T-helper 2 cell treated with Interferon-gamma antibody and Interleukin-4, amounts not matched to agents 5 μg/mL and 100 μg/mL, for 36 hours (primary cell): Measurements from ENCODE around the gene RPS2.

Experiments
- DNase-seq: peaks from one replicate; pipeline ENCODE4 v3.0.0; 2021; ENCODE audit warnings: low spot score
- H3K27ac Mint-ChIP-seq: one replicate; pipeline ENCODE4 v1.8.0; 2021; ENCODE audit warnings: mild to moderate bottlenecking, mixed read lengths
- H3K27me3 Mint-ChIP-seq: one replicate; pipeline ENCODE4 v1.8.0; 2021; ENCODE audit warnings: low read depth, mixed read lengths
- H3K36me3 Mint-ChIP-seq: one replicate; pipeline ENCODE4 v1.8.0; 2021; ENCODE audit warnings: low read depth, mixed read lengths
- H3K4me1 Mint-ChIP-seq: one replicate; pipeline ENCODE4 v1.8.0; 2021; ENCODE audit warnings: low read depth, mixed read lengths
- H3K4me3 Mint-ChIP-seq: one replicate; pipeline ENCODE4 v1.8.0; 2022; ENCODE audit warnings: mild to moderate bottlenecking, moderate library complexity, mixed read lengths
- H3K9me3 Mint-ChIP-seq: one replicate; pipeline ENCODE4 v1.8.0; 2021; ENCODE audit warnings: mixed read lengths

RPS2 gene

DNA sequence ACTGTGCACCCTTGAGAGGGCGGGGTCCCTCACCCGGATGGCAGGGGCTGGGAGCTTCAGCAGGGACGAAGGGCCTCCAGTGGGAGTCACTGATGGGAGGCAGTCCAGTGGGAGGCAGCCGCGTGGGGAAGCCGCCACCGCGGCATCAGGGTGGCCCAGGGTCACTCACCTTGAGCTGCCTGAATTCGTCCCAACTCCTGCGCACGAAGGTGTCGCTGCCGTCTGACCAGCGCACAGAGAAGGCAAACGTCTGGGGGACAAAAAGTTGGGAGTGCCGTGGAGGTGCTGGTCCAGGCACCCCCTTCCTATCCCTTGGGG, 16.1 kb upstream of the RPS2 start:
- H3K4me1 Mint-ChIP-seq: peaks cover 12% of the 10 kb centered on the region
- DNase-seq: no peak
- peaks cover 30% of the 10 kb centered on the region for H3K27me3 Mint-ChIP-seq
- H3K27ac Mint-ChIP-seq: no peak overlapping the region
- no peak overlapping the region for H3K4me3 Mint-ChIP-seq
- no peaks in the 10 kb centered on the region for H3K9me3 Mint-ChIP-seq
- peaks cover 7% of the 10 kb centered on the region for H3K36me3 Mint-ChIP-seq

DNA sequence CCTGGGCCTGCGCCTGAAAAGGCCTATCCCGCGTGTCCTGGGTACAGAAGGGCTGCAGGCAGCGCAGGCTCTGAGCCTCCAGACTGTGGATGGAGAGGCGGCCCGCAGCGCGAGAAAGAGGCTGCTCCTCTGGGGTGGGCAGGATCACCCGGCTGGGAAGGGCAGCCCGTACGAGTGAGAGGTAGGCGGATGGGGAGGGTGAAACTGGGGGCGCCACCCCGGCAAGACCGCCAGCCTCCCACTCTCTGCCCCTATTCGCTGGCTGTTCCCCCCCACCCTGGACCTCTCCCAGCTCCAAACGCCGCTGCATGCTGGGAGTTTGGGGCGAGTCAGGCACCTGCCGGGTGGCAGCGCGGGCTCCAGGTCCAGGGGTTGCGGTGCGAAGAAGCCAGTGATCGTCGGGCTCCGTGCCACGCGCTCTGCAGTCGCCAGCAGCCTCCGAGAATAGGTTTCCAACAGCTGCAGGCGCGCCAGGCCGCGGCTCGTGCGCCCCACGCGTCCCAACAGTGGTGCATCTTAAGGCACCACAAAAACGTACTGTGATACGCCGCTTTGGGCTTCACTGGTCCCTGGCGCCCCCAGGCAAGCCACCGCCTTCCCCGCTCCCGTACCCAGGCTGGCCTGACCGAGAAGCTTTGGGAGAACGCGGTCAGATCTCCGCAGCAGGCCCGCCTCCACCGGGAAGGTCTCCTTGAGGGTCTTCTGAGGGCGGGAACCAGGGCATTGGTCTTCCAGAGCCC, 15.6 kb upstream of the RPS2 start:
- no peaks in the 10 kb centered on the region for H3K9me3 Mint-ChIP-seq

GRCh38 chr16:1979271-1980029, 14.8 kb upstream of the RPS2 start:
- Mint-ChIP-seq H3K4me3 (no peak overlapping the region), H3K27me3 (peaks cover 30% of the 10 kb centered on the region), H3K27ac (no peak overlapping the region), H3K9me3 (no peaks in the 10 kb centered on the region), H3K36me3 (peaks cover 6% of the 10 kb centered on the region), H3K4me1 (peaks cover 4% of the 10 kb centered on the region)
- no peak for DNase-seq

More for the DNA sequence above, 15.6 kb upstream of the RPS2 start:
- Mint-ChIP-seq H3K4me1 (peaks cover 9% of the 10 kb centered on the region), H3K36me3 (peaks cover 7% of the 10 kb centered on the region), H3K4me3 (no peak overlapping the region), H3K27ac (no peak overlapping the region), H3K27me3 (peaks cover 30% of the 10 kb centered on the region)
- DNase-seq: no peak

GRCh38 chr16:1978476-1979120, 14.0 kb upstream of the RPS2 start:
- H3K27ac Mint-ChIP-seq: no peak overlapping the region
- no peak overlapping the region for H3K4me3 Mint-ChIP-seq
- H3K36me3 Mint-ChIP-seq: peaks cover 6% of the 10 kb centered on the region
- H3K4me1 Mint-ChIP-seq: peaks cover 4% of the 10 kb centered on the region
- no peaks in the 10 kb centered on the region for H3K9me3 Mint-ChIP-seq
- H3K27me3 Mint-ChIP-seq: peaks cover 30% of the 10 kb centered on the region
- no peak for DNase-seq

DNA sequence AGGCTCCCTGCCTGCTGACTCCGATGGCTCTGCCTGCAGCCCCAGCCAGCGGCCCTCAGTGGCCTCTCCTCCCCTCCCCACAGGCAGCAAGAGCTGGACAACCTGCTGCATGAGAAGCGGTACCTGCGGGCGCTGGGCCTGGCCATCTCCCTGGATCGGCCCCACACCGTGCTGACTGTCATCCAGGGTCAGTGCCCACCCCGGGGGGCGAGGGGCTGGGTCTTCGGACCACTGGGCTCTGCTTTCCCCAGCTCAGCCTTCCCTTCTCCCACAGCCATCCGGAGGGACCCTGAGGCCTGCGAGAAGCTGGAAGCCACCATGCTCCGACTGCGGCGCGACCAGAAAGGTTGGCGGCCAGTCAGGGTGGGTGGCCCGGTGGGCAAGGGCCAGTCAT, 13.2 kb upstream of the RPS2 start:
- Mint-ChIP-seq H3K4me1 (peaks cover 5% of the 10 kb centered on the region), H3K27ac (no peak overlapping the region), H3K36me3 (peaks cover 6% of the 10 kb centered on the region)

GRCh38 chr16:1976951-1977874, 12.6 kb upstream of the RPS2 start:
- Mint-ChIP-seq H3K4me1 (peaks cover 8% of the 10 kb centered on the region), H3K4me3 (no peak overlapping the region), H3K36me3 (peaks cover 6% of the 10 kb centered on the region), H3K9me3 (no peaks in the 10 kb centered on the region), H3K27ac (no peak overlapping the region), H3K27me3 (peaks cover 19% of the 10 kb centered on the region)
- DNase-seq: no peak

More for the DNA sequence above, 13.2 kb upstream of the RPS2 start:
- H3K9me3 Mint-ChIP-seq: no peaks in the 10 kb centered on the region
- peaks cover 25% of the 10 kb centered on the region for H3K27me3 Mint-ChIP-seq
- H3K4me3 Mint-ChIP-seq: no peak overlapping the region
- DNase-seq: no peak

DNA sequence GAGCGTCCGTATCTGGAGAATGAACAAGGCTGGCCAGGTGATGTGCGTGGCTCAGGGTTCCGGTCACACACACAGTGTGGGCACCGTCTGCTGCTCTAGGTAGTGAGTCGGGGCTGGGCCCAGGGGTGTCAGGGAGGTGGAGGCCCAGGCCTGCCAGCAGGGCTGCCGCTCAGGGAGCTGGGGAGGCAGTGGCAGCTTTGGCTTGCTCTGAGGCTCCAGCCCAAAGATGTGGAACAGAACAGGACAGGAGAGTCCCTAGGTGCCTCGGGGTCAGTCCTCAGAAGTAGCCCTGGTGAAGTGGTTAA, 11.5 kb upstream of the RPS2 start:
- peaks cover 11% of the 10 kb centered on the region for H3K4me1 Mint-ChIP-seq
- H3K27me3 Mint-ChIP-seq: peaks cover 10% of the 10 kb centered on the region

DNA sequence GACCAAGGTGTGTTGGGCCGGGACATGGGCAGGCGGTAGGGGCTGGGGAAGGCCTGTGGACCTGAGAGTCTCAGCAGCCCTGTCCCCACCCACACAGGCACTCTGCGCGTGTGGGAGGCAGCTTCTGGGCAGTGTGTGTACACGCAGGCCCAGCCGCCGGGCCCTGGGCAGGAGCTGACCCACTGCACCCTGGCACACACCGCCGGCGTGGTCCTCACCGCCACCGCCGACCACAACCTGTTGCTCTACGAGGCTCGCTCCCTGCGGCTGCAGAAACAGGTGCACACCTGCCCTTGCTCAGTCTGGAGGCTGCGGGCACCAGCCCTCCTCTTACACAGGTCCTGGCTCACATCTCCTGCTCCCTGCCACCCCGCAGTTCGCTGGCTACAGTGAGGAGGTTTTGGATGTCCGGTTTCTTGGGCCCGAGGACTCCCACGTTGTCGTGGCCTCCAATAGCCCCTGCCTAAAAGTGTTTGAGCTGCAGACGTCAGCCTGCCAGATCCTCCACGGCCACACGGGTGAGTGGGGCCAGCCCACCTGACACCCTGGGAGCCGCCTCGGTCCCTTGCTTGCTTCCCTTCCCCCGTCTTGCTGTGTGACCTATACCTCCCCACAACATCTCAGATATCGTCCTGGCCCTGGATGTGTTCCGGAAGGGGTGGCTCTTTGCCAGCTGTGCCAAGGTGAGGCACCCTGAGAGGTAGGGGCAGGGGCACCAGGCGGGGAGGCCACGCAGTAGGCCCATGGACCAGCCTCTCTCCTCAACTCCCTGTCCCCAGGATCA, 11.0 kb upstream of the RPS2 start:
- peaks cover 9% of the 10 kb centered on the region for H3K36me3 Mint-ChIP-seq
- no peak overlapping the region for H3K27ac Mint-ChIP-seq
- DNase-seq: no peak
- peaks cover 5% of the 10 kb centered on the region for H3K27me3 Mint-ChIP-seq
- no peaks in the 10 kb centered on the region for H3K9me3 Mint-ChIP-seq
- peaks cover 14% of the 10 kb centered on the region for H3K4me1 Mint-ChIP-seq
- H3K4me3 Mint-ChIP-seq: no peak overlapping the region

More for the DNA sequence above, 11.5 kb upstream of the RPS2 start:
- H3K9me3 Mint-ChIP-seq: no peaks in the 10 kb centered on the region
- no peak for DNase-seq
- no peak overlapping the region for H3K27ac Mint-ChIP-seq
- no peak overlapping the region for H3K4me3 Mint-ChIP-seq
- peaks cover 9% of the 10 kb centered on the region for H3K36me3 Mint-ChIP-seq

DNA sequence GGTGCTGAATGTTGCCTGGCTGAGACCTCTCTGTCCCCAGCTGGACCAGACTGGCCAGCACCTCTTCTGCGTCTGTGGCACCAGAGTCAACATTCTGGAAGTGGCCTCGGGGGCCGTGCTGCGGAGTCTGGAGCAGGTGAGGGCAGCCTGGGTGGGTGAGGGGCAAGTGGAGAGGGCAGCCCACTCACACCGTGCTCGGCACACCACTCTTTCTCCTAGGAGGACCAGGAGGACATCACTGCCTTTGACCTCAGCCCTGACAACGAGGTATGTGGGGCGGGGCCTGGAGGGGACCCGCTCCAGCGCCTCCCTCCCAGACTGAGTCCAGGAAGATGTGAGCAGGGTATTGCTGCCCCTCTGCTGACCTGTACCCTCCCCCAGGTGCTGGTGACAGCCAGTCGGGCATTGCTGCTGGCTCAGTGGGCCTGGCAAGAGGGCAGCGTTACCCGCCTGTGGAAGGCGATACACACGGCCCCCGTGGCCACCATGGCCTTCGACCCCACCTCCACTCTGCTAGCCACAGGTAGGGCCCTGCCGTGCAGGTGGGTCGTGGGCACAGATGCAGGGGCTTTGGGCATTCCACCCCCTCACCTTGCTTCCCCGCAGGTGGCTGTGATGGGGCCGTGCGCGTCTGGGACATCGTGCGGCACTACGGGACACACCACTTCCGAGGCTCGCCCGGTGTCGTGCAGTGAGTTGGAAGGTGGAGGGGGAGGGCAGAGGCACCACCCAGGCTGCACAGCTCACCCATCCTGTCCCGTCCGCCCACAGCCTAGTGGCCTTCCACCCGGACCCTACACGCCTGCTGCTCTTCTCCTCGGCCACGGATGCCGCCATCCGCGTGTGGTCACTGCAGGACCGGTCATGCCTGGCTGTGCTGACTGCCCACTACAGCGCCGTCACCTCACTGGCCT, 9.8 kb upstream of the RPS2 start:
- peaks cover 9% of the 10 kb centered on the region for H3K36me3 Mint-ChIP-seq
- DNase-seq: no peak
- no peak overlapping the region for H3K4me3 Mint-ChIP-seq
- no peaks in the 10 kb centered on the region for H3K9me3 Mint-ChIP-seq
- peaks cover 14% of the 10 kb centered on the region for H3K4me1 Mint-ChIP-seq
- H3K27me3 Mint-ChIP-seq: no peaks in the 10 kb centered on the region
- no peak overlapping the region for H3K27ac Mint-ChIP-seq

DNA sequence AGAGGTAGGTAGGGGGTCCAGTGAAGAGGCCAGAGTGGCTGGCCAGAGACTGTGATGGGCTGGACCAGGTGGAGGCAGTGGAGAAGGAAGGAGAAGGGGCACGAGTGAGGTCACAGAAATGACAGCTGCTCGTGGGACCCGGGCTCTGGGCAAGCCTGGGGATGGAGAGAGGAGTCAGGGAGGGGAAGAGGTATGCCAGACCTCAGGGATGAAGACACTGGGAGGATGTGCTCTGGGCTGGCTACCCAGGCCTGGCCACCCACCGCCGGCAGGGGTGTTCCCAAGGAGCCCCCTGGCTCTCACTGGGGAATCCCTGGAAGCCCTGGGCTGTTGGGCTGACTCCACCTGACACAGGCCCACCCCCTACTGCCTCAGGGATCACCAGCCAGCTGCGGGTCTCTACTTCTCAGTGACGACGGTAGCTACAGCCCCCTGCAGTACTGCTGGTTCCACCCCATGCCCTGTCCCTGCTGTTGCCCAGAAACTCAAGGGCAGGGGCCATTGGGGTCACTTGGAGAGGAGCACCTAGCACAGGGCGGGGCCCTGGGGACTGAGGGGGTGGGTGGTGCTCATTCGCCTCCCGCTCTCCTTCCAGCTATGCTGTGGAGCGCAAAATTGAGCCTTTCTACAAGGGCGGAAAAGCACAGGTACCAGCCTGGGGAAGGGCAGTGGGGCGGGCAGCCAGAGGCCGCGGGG, 9.0 kb upstream of the RPS2 start:
- Mint-ChIP-seq H3K36me3 (peaks cover 9% of the 10 kb centered on the region), H3K4me1 (peaks cover 14% of the 10 kb centered on the region), H3K27me3 (no peaks in the 10 kb centered on the region), H3K27ac (no peak overlapping the region), H3K4me3 (peak overlapping the region; percentile 34), H3K9me3 (no peaks in the 10 kb centered on the region)
- no peak for DNase-seq

GRCh38 chr16:1972490-1972877, 7.9 kb upstream of the RPS2 start:
- Mint-ChIP-seq H3K36me3 (peaks cover 7% of the 10 kb centered on the region), H3K9me3 (no peaks in the 10 kb centered on the region), H3K4me1 (peaks cover 14% of the 10 kb centered on the region), H3K27me3 (no peaks in the 10 kb centered on the region), H3K27ac (peak overlapping the region; percentile 98), H3K4me3 (peak overlapping the region; percentile 97)
- no peak for DNase-seq
